Smooth muscle cell (in vitro differentiated cells): ENCODE measurements around the gene TFF2. TPM values are rescaled to one million over a fixed set of nuclear protein-coding genes. Genes with fewer than 3 reads are reported as not detected.

ENCODE experiments used
- DNase-seq: peaks from one replicate; lab custom pipeline; 2025; ENCODE audit not compliant: unreplicated experiment; lab: John Stamatoyannopoulos, UW
- H2AFZ ChIP-seq: fragments of 200-600 bp; sonication (generic); 2 replicates; pipeline ENCODE4 v1.6.0; 2016; ENCODE audit warnings: antibody characterized with exemption, low read depth, mild to moderate bottlenecking
- H3F3A ChIP-seq: fragments of 200-600 bp; sonication (generic); 2 replicates; pipeline ENCODE4 v1.6.0; 2017; ENCODE audit warnings: antibody characterized with exemption, low read depth
- H3K27ac ChIP-seq: fragments of 200-600 bp; sonication (generic); 2 replicates; pipeline ENCODE4 v1.5.1; 2016; ENCODE audit warnings: low read depth, mild to moderate bottlenecking
- H3K27me3 ChIP-seq: fragments of 200-600 bp; sonication (generic); 2 replicates; pipeline ENCODE4 v1.6.1; 2016; ENCODE audit warnings: low read depth, mild to moderate bottlenecking
- H3K36me3 ChIP-seq: fragments of 200-600 bp; sonication (generic); 2 replicates; pipeline ENCODE4 v1.5.1; 2016; ENCODE audit warnings: low read depth
- H3K4me1 ChIP-seq: fragments of 200-600 bp; sonication (generic); 2 replicates; pipeline ENCODE4 v1.5.1; 2016; ENCODE audit warnings: low read depth
- H3K4me2 ChIP-seq: fragments of 200-600 bp; sonication (generic); 2 replicates; pipeline ENCODE4 v1.6.0; 2016; ENCODE audit warnings: mild to moderate bottlenecking
- H3K4me3 ChIP-seq: fragments of 200-600 bp; sonication (generic); 2 replicates; pipeline ENCODE4 v1.5.1; 2016; ENCODE audit warnings: mild to moderate bottlenecking
- H3K79me2 ChIP-seq: fragments of 200-600 bp; sonication (generic); 2 replicates; pipeline ENCODE4 v1.6.0; 2016; ENCODE audit warnings: low read depth, mild to moderate bottlenecking
- H3K9ac ChIP-seq: fragments of 200-600 bp; sonication (generic); 2 replicates; pipeline ENCODE4 v1.6.0; 2016; ENCODE audit warnings: low read depth
- H3K9me3 ChIP-seq: fragments of 200-600 bp; sonication (generic); replicated peaks from 2 replicates; pipeline ENCODE4 v1.5.1; 2016; ENCODE audit warnings: low read depth
- H4K20me1 ChIP-seq: fragments of 200-600 bp; sonication (generic); 2 replicates; pipeline ENCODE4 v1.6.0; 2016; ENCODE audit warnings: low read depth
- CTCF ChIP-seq: fragments of 200-600 bp; sonication (generic); IDR thresholded peaks from 2 replicates; pipeline ENCODE4 v1.5.1; 2017; ENCODE audit warnings: borderline replicate concordance, mild to moderate bottlenecking, antibody characterized with exemption; ENCODE audit not compliant: insufficient read depth, poor library complexity, severe bottlenecking
- WGBS: methylation state at CpG from one replicate; pipeline ENCODE4 v1.1.7; 2016; ENCODE audit warnings: low lambda C conversion rate; 5-methylcytosine and 5-hydroxymethylcytosine counted together
- polyA plus RNA-seq: library from polyadenylated mRNA; unstranded; fragments of >200 nt; fragmentation: Nextera tagmentation; extraction: Ambion mirVana; gene quantifications from 2 replicates; pipeline ENCODE4 v1.2.1, GENCODE V29; 2016
- total RNA-seq: library from RNA; depleted of rRNA; stranded (reverse); fragments of >200 nt; gene quantifications from 2 replicates; pipeline ENCODE4 v1.2.3, GENCODE V29; 2014

TFF2 gene
- total and polyA plus RNA-seq, 2 experiments from 2014 or later, result not detected

- Histone ChIP-seq H3F3A (no peaks in the 10 kb centered on the region), H3K4me1 (peaks cover 8% of the 10 kb centered on the region), H3K9me3 (no peaks in the 10 kb centered on the region), H3K27me3 (no peaks in the 10 kb centered on the region), H3K9ac (no peak overlapping the region), H3K4me2 (no peak overlapping the region), H2AFZ (no peak overlapping the region), H3K36me3 (no peaks in the 10 kb centered on the region), H4K20me1 (no peaks in the 10 kb centered on the region), H3K27ac (no peak overlapping the region), H3K4me3 (no peak overlapping the region), H3K79me2 (no peaks in the 10 kb centered on the region)
- TF ChIP-seq CTCF, result no peak
- no peak for DNase-seq
- 91% methylated on average over 17 of the region's 17 CpGs for WGBS
Observed at GRCh38 chr21:42319851-42320572, 30.8 kb downstream of the TFF2 start.

- TF ChIP-seq CTCF, result no peak
Observed at GRCh38 chr21:42319376-42319775, 31.4 kb downstream of the TFF2 start.

GRCh38 chr21:42317826-42318746, 32.7 kb downstream of the TFF2 start:
- Histone ChIP-seq H3K27ac (no peak overlapping the region), H4K20me1 (no peaks in the 10 kb centered on the region), H3K9ac (no peak overlapping the region), H3F3A (no peaks in the 10 kb centered on the region), H3K4me1 (peaks cover 8% of the 10 kb centered on the region), H3K27me3 (no peaks in the 10 kb centered on the region), H3K79me2 (no peaks in the 10 kb centered on the region), H2AFZ (no peak overlapping the region), H3K9me3 (no peaks in the 10 kb centered on the region), H3K36me3 (no peaks in the 10 kb centered on the region), H3K4me3 (no peak overlapping the region), H3K4me2 (no peak overlapping the region)
- TF ChIP-seq CTCF, result no peak
- 90% methylated on average over 20 of the region's 20 CpGs for WGBS
- no peak for DNase-seq

More at GRCh38 chr21:42319376-42319775, 31.4 kb downstream of the TFF2 start:
- H4K20me1 ChIP-seq, result no peaks in the 10 kb centered on the region
- H3K9me3 ChIP-seq, result no peaks in the 10 kb centered on the region
- 89% methylated on average over 10 of the region's 10 CpGs for WGBS
- H3K4me1 ChIP-seq, result peaks cover 8% of the 10 kb centered on the region
- H3K27me3 ChIP-seq, result no peaks in the 10 kb centered on the region
- no peak overlapping the region for H3K27ac ChIP-seq
- no peak overlapping the region for H3K4me2 ChIP-seq
- no peak overlapping the region for H3K9ac ChIP-seq
- no peaks in the 10 kb centered on the region for H3K79me2 ChIP-seq
- H3F3A ChIP-seq, result no peaks in the 10 kb centered on the region
- no peak for DNase-seq
- no peak overlapping the region for H2AFZ ChIP-seq
- no peaks in the 10 kb centered on the region for H3K36me3 ChIP-seq
- no peak overlapping the region for H3K4me3 ChIP-seq
